ENCODE measurements around the gene TP53I3. TPM values are rescaled to one million over a fixed set of nuclear protein-coding genes. Genes with fewer than 3 reads are reported as not detected.
A peak's percentile ranks its signal among the peaks of the same experiment; 100 is the strongest.

The TP53I3 gene
- total RNA-seq, 1 donor from 2014 or later: 34.4 TPM

DNA sequence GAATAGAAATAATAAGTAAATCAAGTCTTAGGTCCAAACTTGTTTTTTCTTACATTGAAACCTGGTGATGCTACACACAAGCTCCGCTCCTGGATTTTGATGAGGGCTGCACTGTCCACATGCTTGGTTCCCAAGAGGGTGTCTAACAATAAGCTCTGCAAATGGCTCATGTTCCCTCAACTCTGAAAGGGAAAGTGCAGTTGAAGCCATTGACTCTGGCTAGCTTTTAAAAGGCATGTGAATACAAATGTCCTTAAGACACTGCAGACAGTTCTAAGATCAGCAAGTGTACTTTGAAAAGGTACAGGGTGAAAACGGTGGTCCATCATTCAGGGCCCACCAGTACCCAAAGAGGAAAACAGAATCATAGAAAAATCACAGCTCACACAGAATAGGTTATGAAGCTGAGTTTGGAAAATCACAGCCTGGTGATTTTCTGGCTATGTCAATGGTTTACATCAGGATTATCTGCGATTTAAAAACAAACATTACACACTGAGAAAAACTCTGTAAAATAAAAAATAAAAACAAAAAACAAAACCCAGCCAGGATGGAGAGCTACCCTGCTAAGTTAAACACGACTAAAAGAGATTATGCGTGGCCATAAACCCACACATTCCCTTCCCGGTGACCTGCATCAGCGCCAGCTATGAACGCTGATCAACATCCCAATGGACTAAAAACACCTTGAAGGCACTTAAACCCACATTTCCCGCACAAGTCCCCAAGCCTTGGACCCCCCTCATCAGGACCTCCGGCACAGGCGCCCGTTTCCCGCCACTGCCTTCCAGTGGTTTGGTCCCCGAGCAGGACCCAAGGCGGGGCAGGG is 37.9 kb upstream of the TP53I3 start:
- peaks cover 16% of the 10 kb centered on the region for H3K4me1 ChIP-seq
- no peaks in the 10 kb centered on the region for H3K9me3 ChIP-seq
- peak overlapping the region; percentile 92 for H3K27ac ChIP-seq
- ATAC-seq: no peak
- H3K27me3 ChIP-seq (ENCODE audit: low read depth): no peaks in the 10 kb centered on the region
- intact Hi-C loops (cut with DNase I): no loop called here
- TF ChIP-seq, protein P1, sequence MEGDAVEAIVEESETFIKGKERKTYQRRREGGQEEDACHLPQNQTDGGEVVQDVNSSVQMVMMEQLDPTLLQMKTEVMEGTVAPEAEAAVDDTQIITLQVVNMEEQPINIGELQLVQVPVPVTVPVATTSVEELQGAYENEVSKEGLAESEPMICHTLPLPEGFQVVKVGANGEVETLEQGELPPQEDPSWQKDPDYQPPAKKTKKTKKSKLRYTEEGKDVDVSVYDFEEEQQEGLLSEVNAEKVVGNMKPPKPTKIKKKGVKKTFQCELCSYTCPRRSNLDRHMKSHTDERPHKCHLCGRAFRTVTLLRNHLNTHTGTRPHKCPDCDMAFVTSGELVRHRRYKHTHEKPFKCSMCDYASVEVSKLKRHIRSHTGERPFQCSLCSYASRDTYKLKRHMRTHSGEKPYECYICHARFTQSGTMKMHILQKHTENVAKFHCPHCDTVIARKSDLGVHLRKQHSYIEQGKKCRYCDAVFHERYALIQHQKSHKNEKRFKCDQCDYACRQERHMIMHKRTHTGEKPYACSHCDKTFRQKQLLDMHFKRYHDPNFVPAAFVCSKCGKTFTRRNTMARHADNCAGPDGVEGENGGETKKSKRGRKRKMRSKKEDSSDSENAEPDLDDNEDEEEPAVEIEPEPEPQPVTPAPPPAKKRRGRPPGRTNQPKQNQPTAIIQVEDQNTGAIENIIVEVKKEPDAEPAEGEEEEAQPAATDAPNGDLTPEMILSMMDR (IDR thresholded peaks at IDR 0.05): no peak
- H3K4me3 ChIP-seq: peak overlapping the region; percentile 70
- no peaks in the 10 kb centered on the region for H3K36me3 ChIP-seq
- DNase-seq: no peak

DNA sequence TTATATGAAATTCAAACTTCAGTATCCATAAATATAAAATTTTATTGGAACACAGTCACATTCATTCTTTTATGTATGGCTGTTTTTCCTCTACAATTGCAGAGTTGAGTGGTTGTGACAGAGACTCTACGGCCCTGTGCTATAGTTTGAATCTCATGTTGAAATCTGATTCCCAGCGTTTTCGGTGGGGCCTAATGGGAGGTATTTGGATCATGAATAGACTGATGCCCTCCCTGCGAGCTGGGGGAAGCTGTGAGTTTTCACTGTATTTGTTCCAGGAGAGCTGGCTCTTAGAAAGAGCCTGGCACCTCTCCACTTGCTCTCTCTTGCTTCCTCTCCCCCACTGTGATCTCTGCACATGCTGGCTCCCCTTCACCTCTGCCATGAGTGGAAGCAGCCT is 36.8 kb upstream of the TP53I3 start:
- Histone ChIP-seq H3K36me3 (no peaks in the 10 kb centered on the region), H3K27me3 (ENCODE audit: low read depth) (no peaks in the 10 kb centered on the region), H3K27ac (no peak overlapping the region), H3K9me3 (no peaks in the 10 kb centered on the region), H3K4me3 (no peak overlapping the region), H3K4me1 (peaks cover 16% of the 10 kb centered on the region)
- intact Hi-C loops (cut with DNase I): no loop called here
- no peak for DNase-seq
- TF ChIP-seq, protein P1 (IDR thresholded peaks at IDR 0.05): no peak
- no peak for ATAC-seq

DNA sequence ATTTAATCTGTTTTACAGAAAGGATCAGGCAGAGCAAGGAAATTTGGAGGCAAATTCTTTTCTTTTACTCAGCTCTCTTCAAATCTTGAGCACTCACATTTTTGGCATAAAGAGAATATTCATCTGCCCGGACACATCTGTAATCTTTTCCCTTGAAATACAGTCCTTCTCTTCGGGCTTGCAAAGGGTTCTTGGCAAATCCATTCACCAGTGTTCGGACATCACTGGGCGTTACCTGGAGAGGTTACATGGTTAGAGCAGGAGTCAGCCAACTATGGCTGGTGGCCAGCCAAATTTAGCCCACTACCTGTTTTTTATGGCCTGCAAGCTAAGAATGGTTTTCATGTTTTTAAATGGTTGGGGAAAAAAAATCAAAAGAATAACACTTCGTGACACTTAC is 36.4 kb upstream of the TP53I3 start:
- TF ChIP-seq, protein P1 (IDR thresholded peaks at IDR 0.05): no peak
- no peaks in the 10 kb centered on the region for H3K27me3 ChIP-seq (ENCODE audit: low read depth)
- no peaks in the 10 kb centered on the region for H3K36me3 ChIP-seq
- H3K9me3 ChIP-seq: no peaks in the 10 kb centered on the region
- intact Hi-C loops (cut with DNase I): no loop called here
- peaks cover 16% of the 10 kb centered on the region for H3K4me1 ChIP-seq
- H3K27ac ChIP-seq: no peak overlapping the region
- DNase-seq (no peak), ATAC-seq (no peak)
- H3K4me3 ChIP-seq: no peak overlapping the region

DNA sequence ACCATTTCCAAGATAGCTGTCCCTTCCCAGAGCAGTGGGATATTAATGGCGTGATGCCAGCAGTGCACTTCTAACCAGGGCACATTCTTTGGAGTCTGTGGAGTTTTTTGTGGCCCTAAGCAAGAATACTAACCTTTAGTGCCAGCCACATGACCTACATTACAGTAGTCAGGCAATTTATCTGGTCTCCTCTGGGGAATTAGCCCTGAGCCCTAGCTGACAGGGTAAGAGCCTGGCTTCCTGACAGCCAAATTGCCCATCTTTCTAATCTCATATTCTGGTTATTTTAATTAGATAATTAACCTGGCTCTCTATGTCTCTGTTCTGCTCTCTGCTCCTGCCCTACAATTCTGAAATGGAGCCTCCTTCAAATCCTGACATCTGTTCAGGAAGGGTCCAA is 33.3 kb upstream of the TP53I3 start:
- TF ChIP-seq, protein P1 (IDR thresholded peaks at IDR 0.05): no peak
- intact Hi-C loops (cut with DNase I): no loop called here
- Histone ChIP-seq H3K4me3 (no peak overlapping the region), H3K27me3 (ENCODE audit: low read depth) (no peaks in the 10 kb centered on the region), H3K4me1 (peaks cover 5% of the 10 kb centered on the region), H3K27ac (no peak overlapping the region), H3K36me3 (no peaks in the 10 kb centered on the region), H3K9me3 (no peaks in the 10 kb centered on the region)
- no peak for DNase-seq
- no peak for ATAC-seq

DNA sequence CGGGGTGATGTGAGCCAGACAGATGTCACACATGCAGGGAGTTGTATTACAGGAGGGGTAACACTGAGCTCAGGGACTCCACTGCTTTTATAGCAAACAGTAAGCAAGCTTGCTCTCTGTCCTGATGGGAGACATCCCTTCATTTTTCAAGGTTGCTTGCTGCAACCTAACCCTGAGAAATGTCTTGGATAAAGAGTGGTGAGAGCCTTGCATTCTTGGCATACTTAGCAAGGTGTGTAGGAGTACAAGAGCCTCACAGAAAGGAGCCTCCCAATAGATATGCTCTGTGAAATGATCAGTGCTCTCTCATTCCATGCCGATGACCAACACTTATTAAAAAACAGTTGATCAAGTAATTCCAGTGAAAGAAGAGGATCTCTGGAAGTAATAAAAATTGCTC is 30.4 kb upstream of the TP53I3 start:
- TF ChIP-seq, protein P1 (IDR thresholded peaks at IDR 0.05): no peak
- Histone ChIP-seq H3K9me3 (no peaks in the 10 kb centered on the region), H3K4me1 (no peaks in the 10 kb centered on the region), H3K36me3 (no peaks in the 10 kb centered on the region), H3K27me3 (ENCODE audit: low read depth) (no peaks in the 10 kb centered on the region), H3K4me3 (no peak overlapping the region), H3K27ac (no peak overlapping the region)
- no peak for ATAC-seq
- intact Hi-C loops (cut with DNase I): no loop called here
- DNase-seq: no peak
